ENCODE results near the gene SCRN1. TPM values are rescaled to one million over a fixed set of nuclear protein-coding genes. Genes with fewer than 3 reads are reported as not detected.

SCRN1 gene
- total and polyA plus RNA-seq, 2 of the 13 experiments (the other 11 are each of a cell fraction or from before 2014, with no cell fraction given): 43.2 to 49.8 TPM

GRCh38 chr7:29989257-29989995 is at the start of gene SCRN1 (continued):
- TF ChIP-seq ZBTB43 (CRISPR knock-in tag; conservative IDR thresholded peaks at IDR 0.05) (no peak), NFE2L2 (IDR thresholded peaks at IDR 0.05; ENCODE audit: low read length) (no peak), ZNF224 (CRISPR knock-in tag; IDR thresholded peaks at IDR 0.05) (peak; percentile 61; the same call in 1 of the 2 replicates), ZNF281 (CRISPR knock-in tag; IDR thresholded peaks at IDR 0.05; ENCODE audit: borderline replicate concordance) (no peak; the same call in 1 of the 2 replicates), NFYB (CRISPR knock-in tag; IDR thresholded peaks at IDR 0.05) (no peak), NCOR1 (IDR thresholded peaks at IDR 0.05; ENCODE audit: borderline replicate concordance, low read length) (no peak), RORA (CRISPR knock-in tag; IDR thresholded peaks at IDR 0.05) (no peak), SMAD3 (CRISPR knock-in tag; IDR thresholded peaks at IDR 0.05) (no peak), ZXDC (CRISPR knock-in tag; IDR thresholded peaks at IDR 0.05) (no peak), ZSCAN22 (CRISPR knock-in tag; IDR thresholded peaks at IDR 0.05) (no peak), HOXA3 (CRISPR knock-in tag; IDR thresholded peaks at IDR 0.05) (0 out of 2 replicates have a peak, but pooled peaks have one; percentile 5), ZNF703 (CRISPR knock-in tag; IDR thresholded peaks at IDR 0.05; ENCODE audit: borderline replicate concordance) (no peak), MTA1 (CRISPR knock-in tag; IDR thresholded peaks at IDR 0.05; ENCODE audit: borderline replicate concordance) (no peak), PAX8 (CRISPR knock-in tag; IDR thresholded peaks at IDR 0.05; ENCODE audit: borderline replicate concordance) (no peak), FOXC1 (CRISPR knock-in tag; IDR thresholded peaks at IDR 0.05; ENCODE audit: borderline replicate concordance) (no peak), ZNF574 (CRISPR knock-in tag; IDR thresholded peaks at IDR 0.05) (peak; percentile 24; the same call in 1 of the 2 replicates), HNRNPUL1 (IDR thresholded peaks at IDR 0.05; ENCODE audit: low read depth, low read length) (no peak), NR2F2 (IDR thresholded peaks at IDR 0.05; ENCODE audit: borderline replicate concordance, low read depth) (no peak)
- TF ChIP-seq, protein P1, sequence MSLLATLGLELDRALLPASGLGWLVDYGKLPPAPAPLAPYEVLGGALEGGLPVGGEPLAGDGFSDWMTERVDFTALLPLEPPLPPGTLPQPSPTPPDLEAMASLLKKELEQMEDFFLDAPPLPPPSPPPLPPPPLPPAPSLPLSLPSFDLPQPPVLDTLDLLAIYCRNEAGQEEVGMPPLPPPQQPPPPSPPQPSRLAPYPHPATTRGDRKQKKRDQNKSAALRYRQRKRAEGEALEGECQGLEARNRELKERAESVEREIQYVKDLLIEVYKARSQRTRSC (CRISPR knock-in tag; IDR thresholded peaks at IDR 0.05; ENCODE audit: low read depth): no peak

All from HepG2 (cell line).